CD14-positive monocyte (primary cell): ENCODE measurements around the gene EPHA2. TPM values are rescaled to one million over a fixed set of nuclear protein-coding genes. Genes with fewer than 3 reads are reported as not detected.

Experiments
- DNase-seq, 3 donors: peaks; one replicate each; pipeline ENCODE4 v3.0.0-alpha.2; 2011 to 2022
- H2AFZ ChIP-seq: 2 replicates; pipeline ENCODE4 v1.6.0; 2012; ENCODE audit warnings: mild to moderate bottlenecking, low read depth, low read length, inconsistent platforms; ENCODE audit not compliant: insufficient read depth, poor library complexity, severe bottlenecking
- H3K27ac ChIP-seq, 2 donors: 1 replicate in 1 of 2; 2 replicates in 1 of 2; pipeline ENCODE4 v1.5.1; 2012 to 2013; ENCODE audit warnings: low read length in 2 of 2, control low read depth in 1 of 2, inconsistent platforms in 1 of 2, low read depth in 1 of 2, mild to moderate bottlenecking in 1 of 2
- H3K27me3 ChIP-seq, 2 donors: one replicate each; pipeline versions ENCODE4 v1.6.0 to v1.6.1; 2011 to 2013; ENCODE audit warnings: low read length in 2 of 2; ENCODE audit not compliant: control insufficient read depth in 2 of 2, insufficient read depth in 2 of 2
- H3K36me3 ChIP-seq, 2 donors: replicated peaks in 1 of 2; 1 replicate in 1 of 2; 2 replicates in 1 of 2; pipeline versions ENCODE4 v1.5.1 to v1.6.1; 2012 to 2013; ENCODE audit warnings: low read length in 2 of 2, control low read depth in 1 of 2, inconsistent platforms in 1 of 2, mild to moderate bottlenecking in 1 of 2; ENCODE audit not compliant: insufficient read depth in 2 of 2, control insufficient read depth in 1 of 2
- H3K4me1 ChIP-seq, 2 donors: 1 replicate in 1 of 2; 2 replicates in 1 of 2; pipeline versions ENCODE4 v1.5.1 to v1.6.1; 2012 to 2013; ENCODE audit warnings: low read length in 2 of 2, control low read depth in 1 of 2, inconsistent platforms in 1 of 2, mild to moderate bottlenecking in 1 of 2, moderate library complexity in 1 of 2; ENCODE audit not compliant: insufficient read depth in 2 of 2, control insufficient read depth in 1 of 2
- H3K4me2 ChIP-seq: replicated peaks from 2 replicates; pipeline ENCODE3; 2012; ENCODE audit warnings: low read length, moderate library complexity, mild to moderate bottlenecking; ENCODE audit not compliant: poor library complexity, severe bottlenecking; ENCODE audit errors: extremely low read depth
- H3K4me3 ChIP-seq, 3 experiments: fragments of 200-600 bp in 1 of 3; sonication (generic) in 1 of 3; replicated peaks in 1 of 3; 1 replicate in 2 of 3; 2 replicates in 1 of 3; pipeline ENCODE4 v1.5.1; 2011 to 2013; ENCODE audit warnings: low read length in 3 of 3, mild to moderate bottlenecking in 3 of 3, control low read depth in 2 of 3, low read depth in 2 of 3, inconsistent platforms in 1 of 3, moderate library complexity in 1 of 3
- H3K79me2 ChIP-seq: 2 replicates; pipeline ENCODE4 v1.6.0; 2012; ENCODE audit warnings: mild to moderate bottlenecking, control low read depth, inconsistent platforms, low read length, moderate library complexity; ENCODE audit not compliant: insufficient read depth
- H3K9ac ChIP-seq: 2 replicates; pipeline ENCODE4 v1.6.0; 2017; ENCODE audit warnings: low read length, mild to moderate bottlenecking; ENCODE audit not compliant: insufficient read depth, poor library complexity, severe bottlenecking
- H3K9me3 ChIP-seq, 2 donors: replicated peaks in 1 of 2; 1 replicate in 1 of 2; 2 replicates in 1 of 2; pipeline versions ENCODE4 v1.5.1 to v1.6.1; 2012 to 2013; ENCODE audit warnings: low read length in 2 of 2, control low read depth in 1 of 2; ENCODE audit not compliant: control insufficient read depth in 1 of 2, insufficient read depth in 1 of 2
- H4K20me1 ChIP-seq: 2 replicates; pipeline ENCODE4 v1.6.0; 2012; ENCODE audit warnings: mild to moderate bottlenecking, low read length, control low read depth, moderate library complexity; ENCODE audit not compliant: insufficient read depth
- H3K27ac Mint-ChIP-seq, 7 donors: one replicate each; pipeline ENCODE4 v1.8.0; 2020; ENCODE audit warnings: mild to moderate bottlenecking in 7 of 7, mixed read lengths in 7 of 7, moderate library complexity in 6 of 7, inconsistent platforms in 2 of 7
- H3K27me3 Mint-ChIP-seq, 3 donors: one replicate each; pipeline ENCODE4 v1.8.0; 2021 to 2022; ENCODE audit warnings: low read depth in 3 of 3, mild to moderate bottlenecking in 3 of 3, mixed read lengths in 3 of 3, moderate library complexity in 3 of 3, inconsistent platforms in 1 of 3
- H3K36me3 Mint-ChIP-seq, 2 donors: one replicate each; pipeline ENCODE4 v1.8.0; 2020; ENCODE audit warnings: mixed read lengths in 2 of 2, inconsistent platforms in 1 of 2, mild to moderate bottlenecking in 1 of 2
- H3K4me1 Mint-ChIP-seq: one replicate; pipeline ENCODE4 v1.8.0; 2020; ENCODE audit warnings: mild to moderate bottlenecking, mixed read lengths
- H3K4me3 Mint-ChIP-seq, 2 donors: one replicate each; pipeline ENCODE4 v1.8.0; 2020; ENCODE audit warnings: mild to moderate bottlenecking in 2 of 2, mixed read lengths in 2 of 2, moderate library complexity in 1 of 2
- H3K9me3 Mint-ChIP-seq, 7 donors: one replicate each; pipeline ENCODE4 v1.8.0; 2020 to 2022; ENCODE audit warnings: mixed read lengths in 7 of 7, mild to moderate bottlenecking in 6 of 7, moderate library complexity in 6 of 7, inconsistent platforms in 2 of 7
- CTCF ChIP-seq: fragments of 200-600 bp; IDR thresholded peaks from one replicate; pipeline ENCODE4 v1.8.0; 2022; ENCODE audit warnings: antibody characterized with exemption, mild to moderate bottlenecking
- WGBS: methylation state at CpG from one replicate; pipeline ENCODE4 v1.1.5; 2013; ENCODE audit warnings: missing lambda C conversion rate; ENCODE audit not compliant: insufficient coverage; 5-methylcytosine and 5-hydroxymethylcytosine counted together
- intact Hi-C, 2 donors: fragments of 100-400 bp; cut with micrococcal nuclease; formaldehyde crosslinking; loops; one replicate each; pipeline versions ENCODE4 v1.15.0 to v1.15.1; 2023
- polyA plus RNA-seq, 3 donors: library from polyadenylated mRNA; depleted of rRNA in 1 of 3; unstranded in 2 of 3; stranded (reverse) in 1 of 3; fragments of 300-500 nt in 2 of 3; fragments of >200 nt in 1 of 3; fragmentation: Illumina TruSeq in 2 of 3; gene quantifications; 1 replicate in 2 of 3; 2 replicates in 1 of 3; pipeline ENCODE4 v1.2.3, GENCODE V29; 2012 to 2021

EPHA2 gene
- polyA plus RNA-seq, 3 donors: 0.03 TPM; not detected in 2

- WGBS: 95% methylated on average over 10 of the region's 10 CpGs
- Histone ChIP-seq H4K20me1 (no peaks in the 10 kb centered on the region), H3K27ac (no peak overlapping the region), H2AFZ (no peak overlapping the region), H3K36me3 (no peaks in the 10 kb centered on the region), H3K27me3 (no peaks in the 10 kb centered on the region), H3K4me1 (no peaks in the 10 kb centered on the region), H3K9ac (no peak overlapping the region), H3K79me2 (no peaks in the 10 kb centered on the region), H3K9me3 (no peaks in the 10 kb centered on the region), H3K4me2 (no peak overlapping the region), H3K4me3 (no peak overlapping the region)
- Mint-ChIP-seq H3K27ac (peak overlapping the region in 1 of 7 donors; percentile 36), H3K36me3 (no peaks in the 10 kb centered on the region), H3K4me3 (no peak overlapping the region), H3K4me1 (peaks cover 2% of the 10 kb centered on the region), H3K9me3 (peaks cover 0 to 2% (median 0%) of the 10 kb centered on the region in 7 donors), H3K27me3 (peaks cover 4 to 20% (median 12%) of the 10 kb centered on the region in 3 donors)
- intact Hi-C loops: no loop called here
- no peak for TF ChIP-seq CTCF
- DNase-seq: no peak
Observed at GRCh38 chr1:16147156-16147926, 8.5 kb downstream of the EPHA2 start.

- DNase-seq: no peak
- Histone ChIP-seq H4K20me1 (no peaks in the 10 kb centered on the region), H3K4me2 (no peak overlapping the region), H3K36me3 (no peaks in the 10 kb centered on the region), H3K4me3 (no peak overlapping the region), H2AFZ (no peak overlapping the region), H3K27ac (no peak overlapping the region), H3K79me2 (no peaks in the 10 kb centered on the region), H3K27me3 (no peaks in the 10 kb centered on the region), H3K9me3 (no peaks in the 10 kb centered on the region), H3K9ac (no peak overlapping the region), H3K4me1 (no peaks in the 10 kb centered on the region)
- H3K27me3 Mint-ChIP-seq: peaks cover 10 to 24% (median 18%) of the 10 kb centered on the region in 3 donors
- peaks cover 0 to 2% (median 0%) of the 10 kb centered on the region in 7 donors for H3K9me3 Mint-ChIP-seq
- H3K36me3 Mint-ChIP-seq: no peaks in the 10 kb centered on the region
- no peak overlapping the region for H3K27ac Mint-ChIP-seq
- 86% methylated on average over 17 of the region's 23 CpGs for WGBS
- no peak overlapping the region for H3K4me3 Mint-ChIP-seq
- H3K4me1 Mint-ChIP-seq: peaks cover 2% of the 10 kb centered on the region
- TF ChIP-seq CTCF: no peak
- intact Hi-C loops: no loop called here
Observed at GRCh38 chr1:16146279-16147155, 9.4 kb downstream of the EPHA2 start.
